ENCODE data around the gene DMRT3.

DNA sequence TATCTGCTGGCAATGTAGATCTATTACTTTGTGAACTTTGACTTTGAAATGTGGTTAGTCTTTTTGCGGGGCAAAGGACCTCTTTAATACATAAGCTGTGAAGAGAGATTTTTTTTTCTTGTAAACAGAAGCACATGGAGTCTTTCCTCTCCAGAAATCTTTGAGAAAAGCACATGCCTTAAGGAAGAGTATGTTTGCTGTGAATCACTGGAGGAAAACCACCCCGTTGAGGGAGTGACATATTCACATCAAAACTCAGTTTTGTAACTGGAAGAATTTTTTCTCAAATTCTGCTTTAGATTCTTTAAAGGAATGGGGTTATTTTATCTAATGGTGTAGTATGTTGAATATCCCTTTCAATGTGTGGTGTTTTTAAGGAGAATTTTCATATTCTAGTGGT is 3.5 kb downstream of the DMRT3 start:
- TF ChIP-seq BRF2 (IDR thresholded peaks at IDR 0.05; ENCODE audit: borderline replicate concordance, insufficient read depth, insufficient read length) (no peak), RAD21 (CRISPR knock-in tag; conservative IDR thresholded peaks at IDR 0.05 in 1 of 2, IDR thresholded peaks at IDR 0.05 in 1 of 2) (no peak), NCOA6 (IDR thresholded peaks at IDR 0.05) (no peak), SIN3A (IDR thresholded peaks at IDR 0.05; ENCODE audit: borderline replicate concordance in 2 of 2, control insufficient read depth in 1 of 2, low read depth in 2 of 2, low read length in 2 of 2) (no peak), JUN (IDR thresholded peaks at IDR 0.05; ENCODE audit: borderline replicate concordance, low read depth, low read length) (no peak), JUN (CRISPR knock-in tag; IDR thresholded peaks at IDR 0.05; ENCODE audit: borderline replicate concordance) (no peak), HDAC2 (IDR thresholded peaks at IDR 0.05) (no peak)

Measured in K562 (cell line).